Panc1 (cell line): ENCODE data around the gene KRTAP5-6. TPM values are rescaled to one million over a fixed set of nuclear protein-coding genes. Genes with fewer than 3 reads are reported as not detected.

ENCODE experiments used
- ATAC-seq: fragments of 200-7000 bp; cut with Tn5 transposase; 2 replicates; pipeline ENCODE4 v1.9.1; 2020; ENCODE audit warnings: mild to moderate bottlenecking, moderate library complexity
- BruUV-seq: library from RNA; stranded (reverse); fragments of 400-500 nt; replicated peaks from 2 replicates; lab custom pipeline; 2021; lab: Mats Ljungman, UMichigan
- CTCF ChIA-PET: fragments of 300-600 bp; sonication (Branson Sonifier 250); formaldehyde crosslinking; loops from one replicate; lab custom pipeline; 2022; ENCODE audit warnings: antibody characterized with exemption; lab: Charles Lee
- POLR2A ChIA-PET: fragments of 300-600 bp; sonication (Branson Sonifier 250); formaldehyde crosslinking; loops from one replicate; lab custom pipeline; 2022; ENCODE audit warnings: antibody characterized with exemption; lab: Charles Lee
- DNase-seq: peaks from one replicate; pipeline ENCODE4 v3.0.0-alpha.2; 2010; ENCODE audit warnings: low read depth, low spot score
- H3K27ac ChIP-seq: 2 replicates; pipeline ENCODE4 v1.5.1; 2011; ENCODE audit warnings: mild to moderate bottlenecking, low read length, inconsistent platforms
- H3K27me3 ChIP-seq: fragments of 200-500 bp; sonication (Bioruptor generic); 2 replicates; pipeline ENCODE4 v1.6.0; 2014; ENCODE audit warnings: low read length, inconsistent platforms; ENCODE audit not compliant: control insufficient read depth, insufficient read depth
- H3K36me3 ChIP-seq: fragments of 200-500 bp; sonication (Bioruptor generic); 2 replicates; pipeline ENCODE4 v1.5.1; 2014; ENCODE audit warnings: inconsistent platforms, mild to moderate bottlenecking, low read length, moderate library complexity; ENCODE audit not compliant: control insufficient read depth, insufficient read depth
- H3K4me1 ChIP-seq: 2 replicates; pipeline ENCODE4 v1.5.1; 2011; ENCODE audit warnings: inconsistent platforms, mild to moderate bottlenecking, low read length, moderate library complexity; ENCODE audit not compliant: control insufficient read depth, insufficient read depth
- H3K4me3 ChIP-seq, 2 experiments: 2 replicates each; pipeline ENCODE4 v1.5.1; 2011 to 2012; ENCODE audit warnings: low read depth in 2 of 2, low read length in 2 of 2, mild to moderate bottlenecking in 2 of 2, inconsistent platforms in 1 of 2, moderate library complexity in 1 of 2
- H3K9me3 ChIP-seq: fragments of 200-500 bp; sonication (Bioruptor generic); 2 replicates; pipeline ENCODE4 v1.5.1; 2014; ENCODE audit warnings: low read depth, mild to moderate bottlenecking, inconsistent platforms, low read length, moderate library complexity; ENCODE audit not compliant: control insufficient read depth, insufficient read depth
- POLR2AphosphoS5 ChIP-seq: IDR thresholded peaks from 2 replicates; pipeline ENCODE4 v1.6.1; 2012; ENCODE audit warnings: mild to moderate bottlenecking, low read depth, low read length, moderate library complexity
- SIN3A ChIP-seq: IDR thresholded peaks from 2 replicates; pipeline ENCODE4 v1.6.1; 2012; ENCODE audit warnings: low read depth, mild to moderate bottlenecking, low read length, moderate library complexity, borderline replicate concordance; ENCODE audit not compliant: insufficient read depth
- TCF7L2 ChIP-seq: IDR thresholded peaks from 2 replicates; pipeline ENCODE4 v1.6.1; 2011; ENCODE audit warnings: mild to moderate bottlenecking, low read depth, low read length, inconsistent platforms
- in situ Hi-C: cut with HindIII; loops from 2 replicates; pipeline ENCODE4 v1.10.0; 2016; ENCODE audit warnings: low sequenced_read_pairs, low pct_unique_long_range_greater_than_20kb
- intact Hi-C: fragments of 100-400 bp; cut with micrococcal nuclease; formaldehyde crosslinking; loops from one replicate; pipeline ENCODE4 v1.10.0; 2022; ENCODE audit not compliant: unreplicated experiment
- total RNA-seq: library from RNA; stranded (reverse); gene quantifications from one replicate; pipeline ENCODE4 v1.2.1, GENCODE V29; 2021; ENCODE audit not compliant: unreplicated experiment
- TF ChIP-seq, protein P1 (sequence below): fragments of 450-650 bp; IDR thresholded peaks from 2 replicates; pipeline ENCODE4 v1.5.1; 2017; ENCODE audit warnings: mild to moderate bottlenecking
- TF ChIP-seq, protein P2 (sequence below), 2 experiments: IDR thresholded peaks; 2 replicates each; pipeline ENCODE4 v1.6.1; 2011 to 2012; ENCODE audit warnings: low read depth in 2 of 2, control low read depth in 1 of 2, low read length in 1 of 2, mild to moderate bottlenecking in 1 of 2, moderate library complexity in 1 of 2; ENCODE audit not compliant: insufficient read depth in 1 of 2

Gene KRTAP5-6
- total RNA-seq, 1 experiment from 2014 or later: not detected

DNA sequence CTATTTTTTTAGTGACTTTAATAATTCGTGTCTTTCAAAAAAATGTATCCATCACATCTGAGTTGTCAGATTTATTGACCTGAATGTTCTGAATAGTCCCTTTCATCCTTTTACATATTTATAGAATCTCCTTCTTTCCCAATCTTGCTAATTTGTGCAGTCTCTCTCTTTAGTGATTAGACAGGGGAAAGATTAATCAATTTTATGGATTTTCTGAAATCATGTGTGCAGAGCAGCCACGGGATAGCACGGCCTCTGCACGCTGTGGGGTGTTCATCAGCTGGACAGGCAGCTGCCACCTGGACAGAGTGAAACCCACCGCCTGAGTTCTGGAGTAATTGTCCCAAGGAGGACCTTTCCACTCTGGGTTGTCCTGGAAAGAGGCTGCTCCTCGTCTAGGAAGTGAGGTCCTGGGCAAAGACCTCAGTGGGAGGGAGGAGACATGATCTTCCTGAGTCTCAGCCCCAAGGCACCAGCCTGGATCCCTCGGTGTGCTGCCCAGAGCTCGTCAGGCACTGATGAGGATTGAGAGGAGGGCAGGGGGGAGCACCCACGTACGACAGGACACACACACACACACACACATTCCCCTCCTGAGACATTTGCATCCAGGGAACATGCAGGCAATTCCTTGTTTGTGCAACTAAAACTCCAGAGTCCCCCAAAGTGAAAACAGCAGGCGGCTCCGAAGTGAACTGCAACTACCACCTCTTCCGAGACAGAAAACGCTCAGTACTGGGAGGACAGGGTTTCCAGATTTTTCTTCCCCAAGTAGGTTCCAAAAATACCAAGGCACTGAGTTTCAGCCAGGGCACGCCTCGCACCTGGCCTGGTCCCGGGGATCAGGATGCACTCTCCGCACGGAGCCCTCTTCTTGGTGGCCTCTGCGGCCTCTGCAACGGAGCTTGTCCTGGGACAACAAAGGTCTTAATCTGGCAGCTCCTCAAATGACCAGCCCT, 22.5 kb upstream of the KRTAP5-6 start (continued):
- TF ChIP-seq, protein P1, sequence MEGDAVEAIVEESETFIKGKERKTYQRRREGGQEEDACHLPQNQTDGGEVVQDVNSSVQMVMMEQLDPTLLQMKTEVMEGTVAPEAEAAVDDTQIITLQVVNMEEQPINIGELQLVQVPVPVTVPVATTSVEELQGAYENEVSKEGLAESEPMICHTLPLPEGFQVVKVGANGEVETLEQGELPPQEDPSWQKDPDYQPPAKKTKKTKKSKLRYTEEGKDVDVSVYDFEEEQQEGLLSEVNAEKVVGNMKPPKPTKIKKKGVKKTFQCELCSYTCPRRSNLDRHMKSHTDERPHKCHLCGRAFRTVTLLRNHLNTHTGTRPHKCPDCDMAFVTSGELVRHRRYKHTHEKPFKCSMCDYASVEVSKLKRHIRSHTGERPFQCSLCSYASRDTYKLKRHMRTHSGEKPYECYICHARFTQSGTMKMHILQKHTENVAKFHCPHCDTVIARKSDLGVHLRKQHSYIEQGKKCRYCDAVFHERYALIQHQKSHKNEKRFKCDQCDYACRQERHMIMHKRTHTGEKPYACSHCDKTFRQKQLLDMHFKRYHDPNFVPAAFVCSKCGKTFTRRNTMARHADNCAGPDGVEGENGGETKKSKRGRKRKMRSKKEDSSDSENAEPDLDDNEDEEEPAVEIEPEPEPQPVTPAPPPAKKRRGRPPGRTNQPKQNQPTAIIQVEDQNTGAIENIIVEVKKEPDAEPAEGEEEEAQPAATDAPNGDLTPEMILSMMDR: no peak

DNA sequence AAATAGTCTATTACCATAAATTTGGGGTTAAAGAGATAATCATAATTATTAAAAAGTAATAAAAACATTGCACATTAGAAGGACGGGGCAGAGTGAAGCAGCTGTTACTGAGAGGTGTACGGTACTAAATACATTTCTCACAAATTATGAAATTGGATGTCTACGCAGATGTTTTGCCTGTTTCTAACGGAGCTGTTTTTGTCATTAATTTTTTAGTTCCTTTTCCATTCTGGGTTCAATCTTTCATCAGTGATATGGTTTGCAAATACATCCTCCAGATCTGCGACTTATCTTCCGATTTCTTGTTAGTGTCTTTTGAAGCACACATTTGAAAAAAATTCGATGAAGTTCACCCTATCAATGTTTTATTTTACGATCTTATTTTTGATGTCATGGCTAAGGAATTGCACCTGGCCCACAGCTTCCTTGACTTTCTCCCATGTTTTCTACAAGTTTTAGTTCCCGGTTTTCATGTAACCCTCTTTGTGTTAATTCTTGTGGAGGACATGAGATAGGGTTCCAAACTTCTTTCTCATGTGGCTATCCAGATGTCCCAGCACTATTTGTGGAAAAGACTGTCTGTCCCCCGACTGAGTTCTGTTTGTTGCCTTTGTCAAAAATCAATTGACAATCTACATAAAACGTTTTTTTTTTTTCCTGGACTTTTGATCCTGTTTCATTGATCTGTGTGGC, 21.3 kb upstream of the KRTAP5-6 start:
- H3K4me1 ChIP-seq: no peaks in the 10 kb centered on the region
- H3K36me3 ChIP-seq: no peaks in the 10 kb centered on the region
- H3K27ac ChIP-seq: no peak overlapping the region
- intact Hi-C loops (no loop called here), in situ Hi-C loops (no loop called here)
- TF ChIP-seq SIN3A: no peak
- no peak for TF ChIP-seq POLR2AphosphoS5
- TF ChIP-seq, protein P1: no peak
- TF ChIP-seq, protein P2, sequence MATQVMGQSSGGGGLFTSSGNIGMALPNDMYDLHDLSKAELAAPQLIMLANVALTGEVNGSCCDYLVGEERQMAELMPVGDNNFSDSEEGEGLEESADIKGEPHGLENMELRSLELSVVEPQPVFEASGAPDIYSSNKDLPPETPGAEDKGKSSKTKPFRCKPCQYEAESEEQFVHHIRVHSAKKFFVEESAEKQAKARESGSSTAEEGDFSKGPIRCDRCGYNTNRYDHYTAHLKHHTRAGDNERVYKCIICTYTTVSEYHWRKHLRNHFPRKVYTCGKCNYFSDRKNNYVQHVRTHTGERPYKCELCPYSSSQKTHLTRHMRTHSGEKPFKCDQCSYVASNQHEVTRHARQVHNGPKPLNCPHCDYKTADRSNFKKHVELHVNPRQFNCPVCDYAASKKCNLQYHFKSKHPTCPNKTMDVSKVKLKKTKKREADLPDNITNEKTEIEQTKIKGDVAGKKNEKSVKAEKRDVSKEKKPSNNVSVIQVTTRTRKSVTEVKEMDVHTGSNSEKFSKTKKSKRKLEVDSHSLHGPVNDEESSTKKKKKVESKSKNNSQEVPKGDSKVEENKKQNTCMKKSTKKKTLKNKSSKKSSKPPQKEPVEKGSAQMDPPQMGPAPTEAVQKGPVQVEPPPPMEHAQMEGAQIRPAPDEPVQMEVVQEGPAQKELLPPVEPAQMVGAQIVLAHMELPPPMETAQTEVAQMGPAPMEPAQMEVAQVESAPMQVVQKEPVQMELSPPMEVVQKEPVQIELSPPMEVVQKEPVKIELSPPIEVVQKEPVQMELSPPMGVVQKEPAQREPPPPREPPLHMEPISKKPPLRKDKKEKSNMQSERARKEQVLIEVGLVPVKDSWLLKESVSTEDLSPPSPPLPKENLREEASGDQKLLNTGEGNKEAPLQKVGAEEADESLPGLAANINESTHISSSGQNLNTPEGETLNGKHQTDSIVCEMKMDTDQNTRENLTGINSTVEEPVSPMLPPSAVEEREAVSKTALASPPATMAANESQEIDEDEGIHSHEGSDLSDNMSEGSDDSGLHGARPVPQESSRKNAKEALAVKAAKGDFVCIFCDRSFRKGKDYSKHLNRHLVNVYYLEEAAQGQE (IDR thresholded peaks at IDR 0.05; ENCODE audit: insufficient read depth in 1 of 2, low read depth in 2 of 2, low read length in 1 of 2): no peak
- no peak for TF ChIP-seq TCF7L2
- ATAC-seq: no peak
- POLR2A ChIA-PET: interaction anchor here (0.7 kb wide), 1 partner anchor 346 kb away, joined by 6 read pairs; no protein-coding TSS in a partner anchor
- H3K9me3 ChIP-seq: no peaks in the 10 kb centered on the region; the same call in 1 of the 2 replicates
- no peak overlapping the region for H3K4me3 ChIP-seq
- no peak for DNase-seq
- no peaks in the 10 kb centered on the region; the same call in 1 of the 2 replicates for H3K27me3 ChIP-seq
- BruUV-seq: no TSS peak
- CTCF ChIA-PET: interaction anchor here (0.5 to 0.7 kb wide), 2 partner anchors 81 to 132 kb away, joined by 3 to 5 read pairs; no protein-coding TSS in a partner anchor
